K562 (cell line): ENCODE data around the gene PRKAR2B. TPM values are rescaled to one million over a fixed set of nuclear protein-coding genes. Genes with fewer than 3 reads are reported as not detected.

Experiments
- CREB3L1 ChIP-seq: fragments of 450-650 bp; IDR thresholded peaks from 2 replicates; pipeline ENCODE4 v1.6.1; 2014; ENCODE audit warnings: low read depth, mild to moderate bottlenecking, moderate library complexity, borderline replicate concordance
- CTBP1 ChIP-seq: fragments of 450-650 bp; IDR thresholded peaks from 2 replicates; pipeline ENCODE4 v1.6.1; 2016; ENCODE audit warnings: borderline replicate concordance
- DNMT1 ChIP-seq: fragments of 450-650 bp; IDR thresholded peaks from 2 replicates; pipeline ENCODE4 v1.6.1; 2016; ENCODE audit warnings: antibody characterized with exemption, mild to moderate bottlenecking
- DPF2 ChIP-seq: fragments of 450-650 bp; IDR thresholded peaks from 2 replicates; pipeline ENCODE4 v1.6.1; 2016
- E4F1 ChIP-seq: fragments of 250-450 bp; sonication (Bioruptor Pico); IDR thresholded peaks from 2 replicates; pipeline ENCODE4 v1.5.0; 2021; ENCODE audit warnings: mild to moderate bottlenecking, borderline replicate concordance
- ELK3 ChIP-seq: fragments of 450-650 bp; formaldehyde crosslinking; IDR thresholded peaks from 2 replicates; pipeline ENCODE4 v1.4.0; 2020; ENCODE audit warnings: mild to moderate bottlenecking
- FOS ChIP-seq: IDR thresholded peaks from 3 replicates; pipeline ENCODE4 v1.6.1; 2011; ENCODE audit not compliant: insufficient read length; ENCODE audit errors: extremely low read depth
- HNRNPUL1 ChIP-seq: fragments of 200-400 bp; formaldehyde crosslinking; IDR thresholded peaks from 2 replicates; pipeline ENCODE4 v1.6.1; 2017; ENCODE audit warnings: low read length
- MAFF ChIP-seq: IDR thresholded peaks from 2 replicates; pipeline ENCODE4 v1.6.1; 2012; ENCODE audit warnings: low read length, improper control_type of control experiment
- MYBL2 ChIP-seq, 2 experiments: fragments of 450-650 bp in 1 of 2; sonication (generic) in 1 of 2; formaldehyde crosslinking in 1 of 2; IDR thresholded peaks; 2 replicates each; pipeline versions ENCODE4 v1.6.1 to v1.8.1; 2017 to 2022; ENCODE audit warnings: borderline replicate concordance in 1 of 2, inconsistent platforms in 1 of 2, low read depth in 1 of 2, mild to moderate bottlenecking in 1 of 2, missing genetic modification reagents in 1 of 2, moderate library complexity in 1 of 2
- PYGO2 ChIP-seq: fragments of 450-650 bp; IDR thresholded peaks from 2 replicates; pipeline ENCODE4 v1.6.1; 2016; ENCODE audit warnings: mild to moderate bottlenecking, missing genetic modification characterization, moderate library complexity, missing compliant biosample characterization
- RBBP5 ChIP-seq: fragments of 200-600 bp; sonication (generic); IDR thresholded peaks from 2 replicates; pipeline ENCODE4 v1.6.1; 2012; ENCODE audit warnings: borderline replicate concordance, mild to moderate bottlenecking, low read length, control low read depth, inconsistent platforms; ENCODE audit not compliant: insufficient read depth, poor library complexity, severe bottlenecking
- SMAD3 ChIP-seq: fragments of 450-650 bp; formaldehyde crosslinking; conservative IDR thresholded peaks from 2 replicates; pipeline ENCODE4 v1.4.0; 2020; ENCODE audit warnings: mild to moderate bottlenecking
- TEAD4 ChIP-seq, 2 experiments: sonication (generic) in 1 of 2; formaldehyde crosslinking in 1 of 2; IDR thresholded peaks; 2 replicates each; pipeline versions ENCODE4 v1.6.1 to v1.8.0; 2012 to 2022; ENCODE audit warnings: borderline replicate concordance in 1 of 2, inconsistent platforms in 1 of 2, low read length in 1 of 2, mild to moderate bottlenecking in 1 of 2, missing genetic modification reagents in 1 of 2
- THAP12 ChIP-seq: fragments of 250-450 bp; sonication (Bioruptor Pico); IDR thresholded peaks from 2 replicates; pipeline ENCODE4 v1.9.0; 2021; ENCODE audit warnings: mild to moderate bottlenecking, inconsistent platforms
- ZNF133 ChIP-seq: fragments of 250-450 bp; sonication (Bioruptor Pico); IDR thresholded peaks from 2 replicates; pipeline ENCODE4 v1.4.0; 2020; ENCODE audit warnings: mild to moderate bottlenecking
- ZNF232 ChIP-seq: sonication (generic); formaldehyde crosslinking; IDR thresholded peaks from 2 replicates; pipeline ENCODE4 v1.8.0; 2022; ENCODE audit warnings: mild to moderate bottlenecking, missing genetic modification reagents
- ZNF583 ChIP-seq: fragments of 250-450 bp; sonication (Bioruptor Pico); IDR thresholded peaks from 2 replicates; pipeline ENCODE4 v1.4.0; 2020
- ZNF644 ChIP-seq: fragments of 200-800 bp; sonication (Bioruptor generic); IDR thresholded peaks from 2 replicates; pipeline ENCODE4 v1.6.1; 2016; ENCODE audit warnings: low read depth, missing genetic modification characterization, missing compliant biosample characterization
- ZNF696 ChIP-seq: fragments of 250-450 bp; sonication (Bioruptor Pico); conservative IDR thresholded peaks from 2 replicates; pipeline ENCODE4 v1.4.0; 2020; ENCODE audit warnings: mild to moderate bottlenecking, moderate library complexity
- polyA plus RNA-seq, 8 experiments: library from polyadenylated mRNA; depleted of rRNA in 4 of 8; stranded (reverse) in 5 of 8; unstranded in 3 of 8; fragments of >200 nt; fragmentation: Nextera tagmentation in 2 of 8; fragmentation: Illumina TruSeq in 1 of 8; extraction: Ambion mirVana in 2 of 8; extraction: Trizol in 1 of 8; gene quantifications; 2 replicates each; pipeline versions ENCODE4 v1.2.1 to v1.2.3, GENCODE V29; 2011 to 2014; ENCODE audit warnings: inconsistent platforms in 1 of 8, missing spikeins in 1 of 8
- total RNA-seq, 7 experiments: library from RNA; depleted of rRNA in 6 of 7; stranded (reverse); fragments of >200 nt in 6 of 7; fragmentation: Illumina TruSeq in 2 of 7; extraction: Trizol in 2 of 7; gene quantifications; 2 replicates each; pipeline versions ENCODE4 v1.2.1 to v1.2.3, GENCODE V29; 2011 to 2021; ENCODE audit warnings: low replicate concordance in 1 of 7

The PRKAR2B gene
- total and polyA plus RNA-seq, 9 of the 15 experiments (the other 6 are each of a cell fraction or from before 2014, with no cell fraction given): 59.0 to 173 (median 129) TPM

GRCh38 chr7:107115762-107116540 is 71.4 kb downstream of the PRKAR2B start (continued):
- TF ChIP-seq THAP12 (no peak), SMAD3 (CRISPR knock-in tag) (no peak), HNRNPUL1 (no peak), PYGO2 (tag) (no peak), ZNF583 (CRISPR knock-in tag) (no peak), E4F1 (CRISPR knock-in tag) (no peak), ZNF644 (tag) (peak; percentile 64; the same call in 1 of the 2 replicates), ZNF133 (CRISPR knock-in tag) (no peak), MAFF (no peak), RBBP5 (no peak), CREB3L1 (no peak), DNMT1 (no peak), TEAD4 (IDR thresholded peaks at IDR 0.05; ENCODE audit: low read length) (peak; percentile 75), TEAD4 (CRISPR knock-in tag; IDR thresholded peaks at IDR 0.05; ENCODE audit: borderline replicate concordance) (no peak), CTBP1 (peak; percentile 53; the same call in 1 of the 2 replicates), DPF2 (peak; percentile 67), ZNF232 (CRISPR knock-in tag) (no peak), FOS (no peak), ZNF696 (CRISPR knock-in tag) (no peak), MYBL2 (IDR thresholded peaks at IDR 0.05; ENCODE audit: low read depth) (no peak), MYBL2 (CRISPR knock-in tag; IDR thresholded peaks at IDR 0.05; ENCODE audit: borderline replicate concordance) (no peak), ELK3 (CRISPR knock-in tag) (no peak)
